NOMO-1 treated with DMSO at 0.1 percent for 48 hours (cell line): ENCODE data around the gene RAB30.

Experiments used
- DNase-seq: peaks from one replicate; lab custom pipeline; 2025; ENCODE audit not compliant: unreplicated experiment; lab: John Stamatoyannopoulos, UW

The RAB30 gene

DNA sequence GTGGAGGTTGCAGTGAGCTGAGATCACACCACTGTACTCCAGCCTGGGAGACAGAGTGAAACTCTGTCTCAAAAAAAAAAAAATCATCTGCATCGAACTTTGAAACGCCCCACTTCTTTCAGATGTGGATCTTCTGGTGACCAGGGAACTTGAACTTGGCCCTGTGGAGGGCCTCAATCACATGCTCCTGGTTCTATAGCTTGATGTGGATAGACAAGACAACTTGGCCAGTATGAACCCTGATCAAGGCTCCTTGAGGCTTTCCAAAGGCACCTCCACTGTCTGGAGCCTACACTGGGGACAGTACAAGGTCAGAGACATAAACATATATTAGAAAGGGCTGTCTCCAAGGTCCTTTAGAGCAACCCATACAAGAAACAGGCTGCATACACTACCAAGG lies 30.6 kb downstream of the RAB30 start:
- no peak for DNase-seq

DNA sequence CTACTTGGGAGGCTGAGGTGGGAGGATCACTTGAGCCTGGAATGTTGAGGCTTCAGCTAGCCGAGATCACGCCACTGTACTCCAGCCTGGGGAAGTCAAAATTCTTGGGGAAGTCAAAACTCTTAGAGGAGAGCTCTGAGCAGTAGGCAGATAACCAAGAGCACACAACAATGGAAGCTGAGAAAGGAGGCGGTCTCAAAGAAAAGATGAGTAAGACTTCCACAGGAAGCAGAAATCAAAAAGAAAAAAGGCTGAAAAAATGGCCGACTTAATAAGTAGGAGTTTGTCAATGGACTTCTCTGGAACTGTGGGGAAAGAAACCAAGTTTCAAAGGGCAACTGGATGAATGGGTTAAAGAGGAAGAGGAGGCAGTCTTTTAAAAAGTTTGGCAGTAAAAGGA lies 32.1 kb downstream of the RAB30 start:
- no peak for DNase-seq

DNA sequence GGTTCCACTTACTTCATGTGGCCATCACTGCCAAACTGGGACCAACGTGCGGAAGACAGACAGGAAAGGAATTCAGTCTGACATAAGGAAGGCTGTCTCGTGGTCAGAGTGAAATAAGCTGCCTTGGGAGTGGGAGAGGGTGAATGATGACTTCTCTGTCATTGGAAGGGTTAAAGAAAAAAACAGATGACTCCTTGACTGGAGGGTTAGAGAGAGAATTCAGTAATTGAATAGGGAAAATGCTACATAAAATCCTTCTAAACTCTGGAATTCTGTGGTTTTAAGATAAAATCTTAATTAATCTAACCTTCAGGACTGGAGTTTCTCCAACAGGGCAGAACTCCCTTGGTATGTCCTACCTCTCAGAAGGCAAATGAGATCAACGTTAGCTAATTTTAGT lies 33.8 kb downstream of the RAB30 start:
- DNase-seq: no peak

DNA sequence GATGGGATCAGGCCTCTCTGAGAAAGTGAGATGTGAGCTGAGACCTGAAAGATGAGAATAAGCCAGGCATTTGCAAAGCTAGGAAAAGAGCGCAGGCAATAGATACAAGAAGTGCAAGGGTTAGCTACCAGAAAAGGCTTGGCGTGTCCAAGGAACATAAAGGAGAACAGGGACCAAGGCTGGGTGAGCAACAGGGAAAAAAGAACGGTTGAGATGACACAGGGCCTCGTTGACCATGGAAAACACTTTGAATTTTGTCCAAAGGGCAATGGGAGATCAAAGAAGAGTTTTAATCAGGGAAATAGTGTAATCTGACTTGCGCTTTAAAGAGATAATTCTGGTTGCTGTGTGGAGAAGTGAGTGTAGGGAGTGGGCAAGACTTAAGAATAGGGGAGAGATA lies 35.0 kb downstream of the RAB30 start:
- DNase-seq: no peak

DNA sequence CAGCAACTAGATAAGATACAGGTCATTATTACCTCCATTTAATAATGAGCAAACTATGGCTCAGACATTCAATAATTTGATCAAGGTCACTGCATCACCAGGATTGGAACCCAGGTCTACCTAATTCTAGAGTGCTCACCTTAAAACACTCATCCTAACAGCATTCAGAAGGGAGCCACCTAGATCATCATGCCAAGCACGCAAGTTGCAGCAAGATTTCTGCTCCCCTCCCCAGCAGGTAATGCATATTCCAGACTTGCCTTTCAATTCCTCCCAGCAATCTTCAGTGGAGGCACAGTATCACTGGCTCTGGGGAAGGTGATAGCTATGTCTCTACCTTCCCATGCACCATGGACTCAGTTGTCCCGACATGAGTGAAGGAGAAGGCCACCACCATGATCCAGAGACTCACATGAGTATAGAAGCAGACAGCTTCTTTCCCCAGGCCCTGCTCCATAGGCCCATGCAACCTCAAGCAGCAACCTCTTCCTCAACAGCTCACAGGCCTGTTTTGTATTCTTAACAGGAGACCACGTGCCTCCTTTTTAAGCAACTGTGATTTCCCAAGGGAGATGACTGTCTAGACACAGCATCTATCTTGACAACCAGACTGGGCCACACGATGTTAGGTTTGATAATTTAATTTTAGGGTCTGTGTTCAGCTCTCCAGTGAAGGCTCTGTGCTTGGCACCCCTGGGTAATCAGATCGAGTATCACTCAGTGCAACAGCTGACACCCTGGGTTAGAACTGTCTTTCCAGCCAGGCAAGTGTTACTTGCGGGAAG lies 36.4 kb downstream of the RAB30 start:
- DNase-seq: no peak

DNA sequence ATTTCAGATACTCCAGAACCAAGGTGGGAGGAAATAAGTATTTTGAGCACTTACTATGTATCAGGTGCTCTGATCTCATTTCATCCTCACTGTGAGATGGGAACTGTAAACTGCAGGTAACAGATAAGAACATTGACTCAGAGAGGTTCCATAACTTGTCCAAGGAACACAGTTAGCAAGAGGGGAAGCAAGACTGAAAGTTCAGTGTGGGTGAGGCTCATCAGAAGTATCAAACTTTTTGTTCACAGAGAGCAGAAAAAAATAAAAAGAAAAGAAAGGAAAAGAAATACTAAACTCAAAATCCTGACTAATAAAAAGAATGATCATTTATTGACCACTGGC lies 37.1 kb downstream of the RAB30 start:
- DNase-seq: no peak

DNA sequence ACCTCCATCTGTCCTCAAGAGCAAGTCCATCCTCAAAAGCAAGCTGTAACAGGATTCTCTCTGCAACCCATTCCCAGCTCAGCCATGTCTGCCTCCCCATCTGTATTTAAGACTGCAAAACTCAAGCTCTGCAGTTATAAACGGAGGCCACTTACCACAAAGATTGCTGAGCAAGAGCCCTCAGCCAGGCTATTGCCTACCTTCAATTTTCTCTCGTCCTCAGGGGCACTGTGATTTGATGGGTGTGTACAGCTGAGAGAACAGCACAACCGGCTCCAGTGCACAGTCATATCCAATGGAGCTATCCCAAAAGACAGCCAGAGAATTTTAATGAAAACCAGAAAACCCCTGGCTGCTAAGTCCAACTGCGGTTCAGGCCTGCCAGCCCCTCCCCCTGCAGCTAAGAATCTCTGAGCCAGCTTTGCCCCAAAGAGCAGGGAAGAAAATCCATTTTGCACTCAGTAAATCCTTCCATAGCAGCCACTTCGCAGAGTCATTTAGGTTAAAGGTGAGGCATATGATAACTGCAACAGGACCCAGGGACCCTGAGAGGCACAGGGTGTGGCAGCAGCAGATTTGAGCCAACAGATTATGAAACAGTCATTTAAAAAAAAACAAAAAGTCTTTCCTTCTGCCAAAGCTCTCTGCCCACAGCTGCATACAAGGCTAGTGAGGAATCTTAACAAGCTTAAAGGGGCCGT lies 37.6 kb downstream of the RAB30 start:
- DNase-seq: no peak

DNA sequence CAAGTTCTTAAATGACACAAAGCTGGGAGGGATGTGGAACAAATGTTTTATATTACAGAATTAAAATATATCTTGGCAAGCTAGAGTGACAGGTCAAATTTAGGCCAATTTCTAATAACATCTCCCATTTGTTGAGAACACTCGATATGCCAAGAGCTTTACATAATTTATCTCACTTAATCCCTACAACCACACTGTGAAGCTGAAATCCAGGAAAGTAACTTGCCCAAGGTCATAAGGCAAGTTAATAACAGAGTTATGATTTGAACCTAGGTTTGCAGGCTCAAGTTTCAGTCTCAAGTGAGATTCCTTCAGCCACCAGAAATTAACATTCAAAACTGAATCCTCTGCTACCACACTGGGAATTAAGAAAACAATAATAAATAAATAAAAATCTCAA lies 38.3 kb downstream of the RAB30 start:
- DNase-seq: no peak

DNA sequence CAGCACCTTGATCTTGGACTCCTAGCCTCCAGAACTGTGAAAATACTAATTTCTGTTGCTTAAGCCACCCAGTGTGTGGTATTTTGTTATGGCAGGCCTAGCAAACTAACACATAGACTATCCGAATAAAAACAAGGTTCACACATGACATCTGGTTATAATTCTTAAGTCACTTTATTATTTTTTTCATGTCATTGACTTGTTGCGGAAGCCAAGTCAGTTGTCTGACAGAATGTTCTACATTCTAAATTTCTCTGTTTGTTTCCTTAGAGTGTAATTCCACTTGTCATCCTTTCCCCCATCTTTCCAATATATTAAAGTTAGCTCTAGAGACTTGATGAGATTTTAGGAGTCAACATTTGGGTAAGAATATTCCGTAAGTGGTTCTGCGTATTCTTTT lies 40.6 kb downstream of the RAB30 start:
- DNase-seq: no peak

DNA sequence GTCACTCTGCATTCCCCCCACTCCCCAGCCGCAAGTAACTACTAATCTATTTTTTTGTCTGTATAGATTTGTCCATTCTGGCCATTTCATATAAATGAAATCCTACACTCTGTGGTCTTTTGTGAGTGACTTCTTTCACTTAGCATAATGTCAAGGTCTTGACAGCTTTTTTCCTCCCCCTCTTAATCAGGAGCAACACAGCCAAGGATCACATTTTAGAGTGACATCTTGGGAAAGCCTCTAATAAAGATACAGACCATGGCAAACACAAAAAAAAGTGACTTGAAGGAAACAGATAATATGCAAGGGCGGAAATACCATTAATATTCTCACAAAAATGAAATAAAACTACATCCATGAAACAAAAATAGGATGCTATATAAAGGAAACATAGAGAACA lies 43.9 kb downstream of the RAB30 start:
- no peak for DNase-seq

DNA sequence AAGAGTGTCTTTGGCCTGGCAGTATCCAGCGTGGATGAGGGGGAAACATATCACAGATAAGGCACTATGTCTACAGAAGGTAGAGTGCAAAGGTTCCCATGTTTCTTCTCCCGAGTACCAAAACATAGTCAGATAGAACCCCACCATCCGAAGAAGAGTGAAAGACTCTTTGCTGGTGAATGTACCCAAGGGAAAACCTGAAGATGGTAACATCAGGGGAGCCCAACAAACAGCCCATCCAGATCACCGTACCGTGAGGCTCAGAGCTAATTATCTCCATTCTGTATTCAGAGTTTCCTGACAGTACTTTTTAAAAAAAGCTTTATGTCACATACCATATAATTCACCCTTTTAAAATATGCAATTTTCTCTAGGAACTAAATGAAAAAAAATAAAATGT lies 44.4 kb downstream of the RAB30 start:
- no peak for DNase-seq

DNA sequence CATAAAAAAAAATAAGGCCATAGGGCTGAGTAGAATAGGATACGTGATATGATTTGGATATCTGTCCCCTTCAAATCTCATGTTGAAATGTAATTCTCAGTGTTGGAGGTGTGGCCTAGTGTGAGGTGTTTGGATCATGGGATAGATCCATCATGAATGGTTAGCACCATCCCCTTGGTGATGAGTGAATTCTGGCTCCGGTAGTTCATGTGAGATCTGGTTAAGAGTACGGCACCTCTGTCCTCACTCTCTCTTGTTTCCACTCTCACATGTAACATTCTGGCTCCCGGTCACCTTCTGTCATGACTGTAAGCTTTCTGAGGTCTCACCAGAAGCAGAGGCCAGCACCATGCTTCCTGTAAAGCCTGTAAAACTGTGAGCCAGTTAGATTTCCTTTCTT lies 45.5 kb downstream of the RAB30 start:
- no peak for DNase-seq

DNA sequence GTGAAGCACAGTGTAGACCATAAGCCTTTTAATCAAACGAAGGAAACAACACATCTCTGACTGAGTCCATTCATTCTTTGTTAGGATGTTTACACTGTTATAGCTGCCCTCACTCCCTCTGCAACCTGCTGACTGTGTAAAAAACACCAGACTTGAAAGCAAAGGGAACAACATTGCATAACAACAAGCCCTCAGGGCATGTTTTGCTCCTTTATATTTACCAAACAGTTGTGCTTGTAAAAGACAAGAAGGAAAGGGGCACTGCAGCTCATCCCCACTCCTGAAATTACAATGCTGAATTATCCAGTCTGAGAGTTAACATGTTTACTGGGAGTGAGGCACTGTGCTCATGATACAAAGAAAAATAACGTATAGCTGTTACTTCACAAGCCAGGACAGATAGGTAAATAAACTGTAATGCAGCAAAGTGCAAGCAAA lies 46.4 kb downstream of the RAB30 start:
- no peak for DNase-seq

DNA sequence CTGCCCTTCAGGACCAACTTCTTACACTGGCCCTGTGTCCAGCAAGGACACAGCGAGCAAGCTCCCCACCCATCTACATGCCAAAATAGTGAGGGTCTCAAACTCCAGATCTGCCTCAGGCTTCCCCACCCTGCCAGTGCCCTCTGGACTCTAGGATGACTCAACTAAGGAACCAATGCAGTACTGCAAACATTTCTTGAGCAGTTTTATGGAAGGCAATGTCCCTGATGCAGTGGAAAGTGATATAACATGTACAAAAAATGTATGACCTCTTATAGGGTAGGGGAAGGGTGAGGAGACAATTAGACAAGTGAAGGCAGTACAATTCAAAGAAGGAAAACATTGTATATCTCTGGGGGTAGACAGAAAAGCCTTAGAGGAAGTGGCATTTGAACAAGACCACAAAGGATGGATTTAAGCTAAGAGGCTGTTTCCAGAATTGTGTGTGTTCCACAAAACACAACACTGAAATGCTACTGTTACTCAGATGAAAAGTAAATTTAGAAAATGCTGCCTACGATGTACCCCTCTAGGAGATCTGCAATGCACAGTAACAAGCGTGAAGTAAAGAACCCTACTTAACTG lies 47.3 kb downstream of the RAB30 start:
- DNase-seq: no peak

DNA sequence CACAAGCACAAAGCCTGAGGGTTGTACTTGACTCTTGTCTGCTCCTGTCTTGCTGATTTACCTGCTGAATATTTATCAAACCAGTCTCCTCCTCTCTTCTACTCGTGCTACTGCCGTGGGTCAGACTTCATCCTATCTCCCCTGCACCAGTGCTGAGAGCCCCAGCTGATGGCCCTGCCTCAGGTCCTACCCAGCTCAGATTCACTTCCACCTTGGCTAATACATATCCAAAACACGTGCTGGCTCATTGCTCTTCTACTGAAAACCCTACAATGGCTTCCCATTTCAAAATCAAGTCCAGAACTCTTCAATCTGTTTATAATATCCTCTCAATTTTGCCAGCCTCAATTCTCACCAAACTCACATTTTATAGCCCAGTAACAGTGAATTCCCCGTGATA lies 48.3 kb downstream of the RAB30 start:
- DNase-seq: no peak

DNA sequence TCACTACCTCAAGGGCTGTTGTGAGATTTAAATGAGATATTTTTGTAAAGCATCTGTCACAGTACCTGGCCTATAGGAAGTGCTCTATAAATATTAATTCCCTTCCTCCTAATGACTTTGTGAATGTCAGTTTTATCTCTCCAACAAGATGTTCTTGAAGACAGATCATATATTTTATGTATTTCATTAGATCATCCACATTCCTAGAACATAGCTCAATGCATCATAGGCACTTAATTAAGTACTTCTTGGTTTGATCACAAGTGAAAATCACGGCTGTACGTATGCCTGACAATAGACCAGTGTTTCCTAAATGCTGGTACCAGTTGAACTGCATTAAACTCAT lies 49.9 kb downstream of the RAB30 start:
- DNase-seq: no peak

DNA sequence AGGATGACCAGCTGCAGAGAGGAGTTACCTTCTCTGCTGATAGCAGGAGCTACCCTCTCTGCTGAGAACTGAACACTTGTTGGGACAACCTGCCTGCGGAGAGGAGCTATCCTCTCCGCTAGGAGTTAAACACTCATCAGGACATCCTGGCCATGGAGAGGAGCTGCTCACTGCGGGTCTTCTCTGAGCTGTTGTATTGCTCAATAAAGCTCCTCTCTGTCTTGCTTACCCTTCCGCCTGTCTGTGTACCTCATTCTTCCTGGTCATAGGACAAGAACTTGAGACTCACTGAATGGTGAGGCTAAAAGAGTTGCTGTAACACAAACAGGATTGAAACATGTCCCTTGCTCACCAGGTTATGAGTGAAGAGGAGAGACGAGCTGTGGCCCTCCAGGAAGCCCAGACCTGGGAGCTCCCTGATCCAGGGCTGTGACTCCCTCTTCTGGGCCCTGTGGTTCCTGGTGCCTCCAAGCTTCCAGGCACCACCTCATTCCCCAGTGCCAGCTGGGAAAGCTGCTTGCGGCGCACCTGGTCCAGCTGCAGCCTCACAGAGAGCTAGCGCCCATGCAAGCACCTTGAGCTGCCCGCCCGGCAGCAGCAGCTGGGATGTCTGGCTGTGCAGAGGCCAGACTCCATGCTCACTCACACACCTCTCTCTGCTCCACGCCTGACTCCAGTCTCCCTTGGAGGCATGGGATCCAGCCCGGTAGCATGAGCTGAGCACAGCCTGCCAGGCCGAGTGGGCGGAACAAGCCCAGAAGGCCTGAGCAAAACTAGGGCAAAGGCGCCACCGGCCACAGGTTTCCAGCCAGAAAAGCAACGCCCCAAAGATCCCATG lies 50.5 kb downstream of the RAB30 start:
- DNase-seq: no peak

DNA sequence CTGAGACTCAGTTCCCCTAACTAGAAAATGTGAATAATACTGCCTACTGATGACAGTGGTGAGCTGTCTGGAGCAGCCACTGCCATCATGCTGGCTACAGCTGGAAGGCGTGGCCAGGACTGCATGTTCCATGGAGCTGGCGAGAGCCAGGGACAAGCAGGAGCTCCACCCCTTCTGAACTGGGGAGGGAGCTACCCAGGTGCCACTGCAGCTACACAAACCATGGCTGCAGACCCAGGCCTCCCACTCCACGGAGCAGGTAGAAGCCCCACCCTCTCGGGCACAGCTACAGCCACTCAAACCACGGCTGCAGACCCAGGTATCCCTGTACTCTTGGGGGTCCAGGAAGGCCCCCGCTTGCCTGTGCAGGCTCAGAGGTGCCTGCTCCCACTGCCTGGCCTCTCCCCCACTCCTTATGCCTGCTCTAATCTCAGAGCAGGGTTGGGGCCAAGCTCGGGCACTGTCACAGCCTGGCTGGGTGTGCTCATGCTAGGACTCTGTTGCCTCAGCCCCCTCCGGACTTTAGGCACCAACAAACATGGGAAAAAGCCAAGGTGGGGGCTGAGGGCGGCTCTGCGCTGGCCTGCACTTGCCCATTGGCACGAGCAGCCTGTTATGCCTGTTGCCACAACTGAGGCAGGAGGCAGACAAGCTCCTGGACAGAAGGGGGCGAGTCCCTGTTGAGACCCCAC lies 51.7 kb downstream of the RAB30 start:
- DNase-seq: no peak

DNA sequence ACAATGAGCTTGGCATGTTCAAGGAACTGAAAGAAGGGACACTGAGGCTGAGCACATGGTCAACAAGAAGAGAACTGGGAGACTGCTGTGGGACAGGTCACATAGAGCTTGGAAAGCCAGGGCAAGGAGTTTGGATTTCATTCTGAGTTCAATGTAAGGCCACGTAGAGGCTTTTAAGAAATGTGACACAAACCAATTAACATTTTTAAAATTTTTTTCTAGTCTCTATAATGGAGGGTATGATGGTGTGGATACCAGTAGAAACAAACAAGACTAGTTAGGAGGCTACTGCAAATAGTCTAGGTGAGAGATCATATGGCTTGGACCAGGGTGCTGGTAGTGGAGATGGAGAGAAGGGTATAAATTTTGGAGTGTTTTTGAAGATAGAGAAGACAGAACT lies 56.7 kb downstream of the RAB30 start:
- no peak for DNase-seq

DNA sequence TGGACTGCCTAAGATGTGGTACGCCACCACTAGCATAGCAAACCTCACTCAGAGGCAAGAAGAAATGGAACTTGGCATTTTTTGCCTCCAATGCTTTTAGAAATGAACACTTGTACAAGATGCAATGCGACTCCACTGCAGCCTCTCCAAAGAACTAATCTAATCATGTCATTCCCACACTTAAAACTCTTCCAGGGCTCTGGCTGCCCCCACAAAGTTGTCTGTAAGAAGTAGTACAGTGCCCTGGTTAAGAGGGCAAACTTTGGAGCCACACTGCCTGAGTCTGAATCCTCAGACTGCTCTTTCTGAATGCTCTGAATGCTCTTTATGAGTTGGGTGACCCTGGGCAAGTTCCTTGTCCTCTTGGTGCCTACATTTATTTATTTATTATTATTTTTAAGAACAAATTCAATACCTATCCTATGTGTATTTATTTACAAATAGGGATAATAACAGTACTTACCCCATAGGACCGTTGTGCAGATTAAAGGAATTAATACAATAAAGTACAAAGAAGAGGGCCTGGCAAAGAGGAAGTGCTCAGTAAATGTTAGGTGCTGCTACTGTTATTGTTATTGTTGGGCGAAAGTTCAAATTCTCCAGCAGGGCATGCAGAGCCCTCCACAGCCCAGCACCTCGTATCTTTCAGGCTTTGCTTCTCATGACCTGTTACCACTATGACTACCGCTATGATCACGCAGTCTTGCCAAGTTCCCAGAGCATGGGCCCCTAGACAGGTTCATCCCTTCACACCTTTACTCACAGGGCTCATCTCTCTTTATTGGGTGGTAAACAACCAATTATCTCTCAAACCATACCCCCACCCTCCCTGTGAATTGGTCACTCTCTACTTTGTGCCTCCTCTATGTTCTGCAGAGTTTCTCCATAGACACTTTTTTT lies 59.3 kb downstream of the RAB30 start:
- no peak for DNase-seq
